GM12865 (cell line): ENCODE results near the gene MSMB.

Experiments used
- DNase-seq: peaks from one replicate; pipeline ENCODE4 v3.0.0; 2010; ENCODE audit warnings: low read depth
- H3K4me3 ChIP-seq: 2 replicates; pipeline ENCODE4 v1.5.1; 2011; ENCODE audit warnings: mild to moderate bottlenecking, low read depth, low read length, control low read depth
- TF ChIP-seq, protein P1 (sequence below): IDR thresholded peaks from 2 replicates; pipeline ENCODE4 v1.5.1; 2011; ENCODE audit warnings: low read length, control low read depth, low read depth, inconsistent platforms; ENCODE audit not compliant: insufficient read depth; ENCODE audit errors: missing control alignments

MSMB gene

GRCh38 chr10:46022978-46023702, 22.9 kb downstream of the MSMB start:
- peak overlapping the region; percentile 73 for H3K4me3 ChIP-seq
- TF ChIP-seq, protein P1, sequence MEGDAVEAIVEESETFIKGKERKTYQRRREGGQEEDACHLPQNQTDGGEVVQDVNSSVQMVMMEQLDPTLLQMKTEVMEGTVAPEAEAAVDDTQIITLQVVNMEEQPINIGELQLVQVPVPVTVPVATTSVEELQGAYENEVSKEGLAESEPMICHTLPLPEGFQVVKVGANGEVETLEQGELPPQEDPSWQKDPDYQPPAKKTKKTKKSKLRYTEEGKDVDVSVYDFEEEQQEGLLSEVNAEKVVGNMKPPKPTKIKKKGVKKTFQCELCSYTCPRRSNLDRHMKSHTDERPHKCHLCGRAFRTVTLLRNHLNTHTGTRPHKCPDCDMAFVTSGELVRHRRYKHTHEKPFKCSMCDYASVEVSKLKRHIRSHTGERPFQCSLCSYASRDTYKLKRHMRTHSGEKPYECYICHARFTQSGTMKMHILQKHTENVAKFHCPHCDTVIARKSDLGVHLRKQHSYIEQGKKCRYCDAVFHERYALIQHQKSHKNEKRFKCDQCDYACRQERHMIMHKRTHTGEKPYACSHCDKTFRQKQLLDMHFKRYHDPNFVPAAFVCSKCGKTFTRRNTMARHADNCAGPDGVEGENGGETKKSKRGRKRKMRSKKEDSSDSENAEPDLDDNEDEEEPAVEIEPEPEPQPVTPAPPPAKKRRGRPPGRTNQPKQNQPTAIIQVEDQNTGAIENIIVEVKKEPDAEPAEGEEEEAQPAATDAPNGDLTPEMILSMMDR, result peak; percentile 11
- peak; percentile 90 for DNase-seq

GRCh38 chr10:46020344-46020657, 25.8 kb downstream of the MSMB start:
- TF ChIP-seq, protein P1, result no peak
- no peak overlapping the region for H3K4me3 ChIP-seq
- DNase-seq, result no peak

- DNase-seq, result no peak
- no peak overlapping the region for H3K4me3 ChIP-seq
- TF ChIP-seq, protein P1, result no peak
Measured at GRCh38 chr10:46019569-46020343, 26.3 kb downstream of the MSMB start.

DNA sequence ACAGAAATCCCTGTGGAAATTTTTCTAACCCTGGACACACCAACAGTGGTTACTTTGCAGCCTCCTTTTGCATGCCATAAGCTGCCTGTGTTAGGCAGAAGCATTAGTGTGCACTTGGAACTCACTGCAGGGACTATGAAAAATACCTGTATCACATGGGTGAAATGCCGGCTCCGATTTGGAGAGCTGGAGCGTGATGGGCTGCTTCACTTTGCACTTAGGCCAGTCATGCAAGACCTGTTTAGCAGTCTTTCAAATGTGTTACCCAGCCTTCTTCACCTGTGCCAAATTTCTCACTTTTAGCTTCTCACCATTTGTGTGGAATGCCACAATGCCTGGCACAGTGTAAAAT, 26.9 kb downstream of the MSMB start:
- TF ChIP-seq, protein P1, result no peak
- H3K4me3 ChIP-seq, result no peak overlapping the region
- DNase-seq, result no peak

GRCh38 chr10:46018453-46019176, 27.5 kb downstream of the MSMB start:
- no peak for DNase-seq
- no peak overlapping the region for H3K4me3 ChIP-seq
- TF ChIP-seq, protein P1, result no peak

DNA sequence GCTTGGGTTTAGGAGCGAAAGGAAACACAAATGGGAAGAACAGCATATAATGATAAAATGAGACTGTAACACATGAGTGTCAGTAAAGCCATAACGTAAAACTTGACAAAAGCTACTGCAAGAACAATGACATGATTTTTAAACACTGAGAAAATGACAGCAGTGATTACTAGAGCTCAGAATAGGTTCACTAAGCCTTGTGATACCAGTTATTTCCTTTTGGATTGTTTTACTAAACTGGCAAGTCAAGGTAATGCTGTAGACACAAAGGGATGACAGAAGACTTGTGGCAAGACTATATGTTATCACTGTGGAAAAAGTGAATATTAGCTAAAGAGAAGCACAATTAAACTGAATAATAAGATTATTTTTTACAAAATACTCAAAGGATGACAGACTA, 28.3 kb downstream of the MSMB start:
- TF ChIP-seq, protein P1, result no peak
- no peak overlapping the region for H3K4me3 ChIP-seq
- no peak for DNase-seq

DNA sequence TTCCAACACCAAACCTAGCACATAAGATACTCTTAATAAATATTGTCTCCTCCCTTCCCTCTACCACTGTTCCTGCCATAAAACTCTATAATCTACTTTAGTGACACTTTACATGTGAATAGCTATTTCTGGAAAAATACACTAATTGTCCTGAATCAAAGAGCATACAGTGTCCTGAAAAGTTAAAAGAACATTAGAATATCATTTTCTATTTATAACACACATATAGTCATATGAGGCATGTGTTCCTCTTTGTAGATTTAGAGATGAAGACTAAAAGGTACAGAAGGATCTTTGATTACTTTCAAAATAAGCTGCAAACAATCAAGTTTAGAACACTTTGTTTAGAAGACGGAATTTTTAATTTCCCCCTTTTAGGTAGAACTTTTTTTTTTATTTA, 29.3 kb downstream of the MSMB start:
- DNase-seq, result no peak
- no peak overlapping the region for H3K4me3 ChIP-seq
- TF ChIP-seq, protein P1, result no peak
